C4-2B (cell line): Measurements from ENCODE around the gene SEMA3A.

Source experiments
- H3K27ac ChIP-seq: fragments of 450-650 bp; 2 replicates; pipeline ENCODE4 v1.5.1; 2017
- ZFX ChIP-seq: fragments of 450-650 bp; IDR thresholded peaks from 2 replicates; pipeline ENCODE4 v1.6.1; 2017
- TF ChIP-seq, protein P1 (sequence below): fragments of 450-650 bp; conservative IDR thresholded peaks from 2 replicates; pipeline ENCODE4 v1.5.1; 2017; ENCODE audit warnings: mild to moderate bottlenecking

The SEMA3A gene

DNA sequence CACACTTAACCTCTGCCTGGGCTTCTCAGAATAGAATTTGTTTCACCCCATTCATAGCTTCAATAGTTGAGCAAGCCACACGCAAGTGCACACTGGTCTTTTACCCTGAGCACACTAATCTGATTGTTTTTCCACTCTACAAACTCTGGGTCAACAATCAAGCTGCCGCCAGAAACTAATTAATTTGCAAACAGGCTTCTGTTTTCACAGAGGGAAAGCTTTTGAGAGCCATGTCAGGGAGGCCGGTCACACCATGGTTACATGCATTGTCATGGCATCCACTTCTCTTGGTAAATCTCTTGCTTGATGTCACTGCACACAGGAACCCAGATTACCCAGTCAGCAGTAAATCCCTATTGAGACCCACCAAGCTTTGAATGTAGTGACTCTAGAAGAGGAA is 154.2 kb downstream of the SEMA3A start:
- no peak for TF ChIP-seq ZFX
- TF ChIP-seq, protein P1, sequence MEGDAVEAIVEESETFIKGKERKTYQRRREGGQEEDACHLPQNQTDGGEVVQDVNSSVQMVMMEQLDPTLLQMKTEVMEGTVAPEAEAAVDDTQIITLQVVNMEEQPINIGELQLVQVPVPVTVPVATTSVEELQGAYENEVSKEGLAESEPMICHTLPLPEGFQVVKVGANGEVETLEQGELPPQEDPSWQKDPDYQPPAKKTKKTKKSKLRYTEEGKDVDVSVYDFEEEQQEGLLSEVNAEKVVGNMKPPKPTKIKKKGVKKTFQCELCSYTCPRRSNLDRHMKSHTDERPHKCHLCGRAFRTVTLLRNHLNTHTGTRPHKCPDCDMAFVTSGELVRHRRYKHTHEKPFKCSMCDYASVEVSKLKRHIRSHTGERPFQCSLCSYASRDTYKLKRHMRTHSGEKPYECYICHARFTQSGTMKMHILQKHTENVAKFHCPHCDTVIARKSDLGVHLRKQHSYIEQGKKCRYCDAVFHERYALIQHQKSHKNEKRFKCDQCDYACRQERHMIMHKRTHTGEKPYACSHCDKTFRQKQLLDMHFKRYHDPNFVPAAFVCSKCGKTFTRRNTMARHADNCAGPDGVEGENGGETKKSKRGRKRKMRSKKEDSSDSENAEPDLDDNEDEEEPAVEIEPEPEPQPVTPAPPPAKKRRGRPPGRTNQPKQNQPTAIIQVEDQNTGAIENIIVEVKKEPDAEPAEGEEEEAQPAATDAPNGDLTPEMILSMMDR = no peak
- H3K27ac ChIP-seq = no peak overlapping the region

DNA sequence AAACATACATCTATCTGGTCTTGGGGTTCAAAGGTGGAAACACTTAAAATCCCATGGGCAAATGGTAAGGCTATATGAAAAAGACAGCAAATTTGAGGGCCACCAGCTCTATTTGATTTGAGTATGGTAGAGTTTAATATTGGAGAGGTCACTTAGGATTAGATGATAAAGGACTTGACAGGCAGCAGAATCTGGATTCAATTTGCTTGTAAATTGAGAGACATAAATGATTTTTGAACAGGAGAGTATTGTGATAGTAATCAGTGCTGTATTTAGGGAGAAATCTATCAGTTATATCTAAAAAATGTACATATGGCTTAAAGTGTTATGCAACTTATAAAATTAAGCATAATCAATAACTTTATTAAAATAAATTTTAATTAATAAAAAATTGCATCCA is 155.2 kb downstream of the SEMA3A start:
- H3K27ac ChIP-seq = no peak overlapping the region
- TF ChIP-seq, protein P1 = no peak
- TF ChIP-seq ZFX = no peak

DNA sequence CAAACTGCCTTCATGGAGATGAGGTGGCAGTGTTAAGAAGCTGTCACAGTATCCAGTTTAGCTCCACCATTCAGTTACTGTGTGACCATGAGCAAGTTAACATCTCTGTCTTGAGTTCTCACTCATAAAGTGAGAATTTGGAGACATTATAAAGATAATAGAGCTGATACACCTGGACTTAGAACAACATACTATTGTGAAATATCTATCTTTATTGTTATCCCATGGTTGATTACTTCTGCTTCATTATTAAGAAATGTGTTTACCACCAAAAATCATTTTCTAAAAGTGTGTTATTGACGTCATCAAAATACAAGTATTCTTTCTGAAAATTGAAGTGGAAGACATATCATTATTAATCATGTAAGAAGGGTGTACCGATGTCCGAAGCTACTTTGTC is 166.9 kb downstream of the SEMA3A start:
- H3K27ac ChIP-seq = no peak overlapping the region
- TF ChIP-seq, protein P1 = no peak
- no peak for TF ChIP-seq ZFX

DNA sequence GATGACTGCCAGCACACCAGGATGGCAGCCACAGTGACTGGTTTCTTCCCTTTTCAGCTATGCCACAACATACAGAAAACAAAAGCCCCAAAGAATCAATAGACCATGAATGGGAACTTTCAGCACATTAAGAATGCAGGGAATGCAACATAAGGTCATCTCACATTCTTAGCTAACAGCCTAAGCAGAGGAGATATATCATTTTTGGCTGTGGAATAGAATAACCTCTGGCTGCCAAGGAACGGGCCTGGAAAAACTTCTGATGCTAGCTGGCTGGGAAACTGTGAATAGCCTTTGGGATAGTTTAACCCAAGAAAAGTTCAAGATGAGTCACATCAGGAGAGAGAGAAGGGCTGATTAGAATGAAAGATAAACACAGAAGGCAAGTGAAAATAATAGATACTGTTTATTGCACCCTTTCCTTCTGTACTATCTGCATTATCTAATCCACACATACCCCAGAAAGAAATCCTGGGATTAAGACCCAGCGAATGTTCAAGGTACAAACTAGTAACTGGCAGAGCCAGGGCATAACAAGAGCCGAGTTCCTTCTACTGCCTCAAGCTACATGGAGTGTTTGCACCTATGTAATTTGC is 169.2 kb downstream of the SEMA3A start:
- TF ChIP-seq, protein P1 = no peak
- no peak for TF ChIP-seq ZFX
- H3K27ac ChIP-seq = no peak overlapping the region

DNA sequence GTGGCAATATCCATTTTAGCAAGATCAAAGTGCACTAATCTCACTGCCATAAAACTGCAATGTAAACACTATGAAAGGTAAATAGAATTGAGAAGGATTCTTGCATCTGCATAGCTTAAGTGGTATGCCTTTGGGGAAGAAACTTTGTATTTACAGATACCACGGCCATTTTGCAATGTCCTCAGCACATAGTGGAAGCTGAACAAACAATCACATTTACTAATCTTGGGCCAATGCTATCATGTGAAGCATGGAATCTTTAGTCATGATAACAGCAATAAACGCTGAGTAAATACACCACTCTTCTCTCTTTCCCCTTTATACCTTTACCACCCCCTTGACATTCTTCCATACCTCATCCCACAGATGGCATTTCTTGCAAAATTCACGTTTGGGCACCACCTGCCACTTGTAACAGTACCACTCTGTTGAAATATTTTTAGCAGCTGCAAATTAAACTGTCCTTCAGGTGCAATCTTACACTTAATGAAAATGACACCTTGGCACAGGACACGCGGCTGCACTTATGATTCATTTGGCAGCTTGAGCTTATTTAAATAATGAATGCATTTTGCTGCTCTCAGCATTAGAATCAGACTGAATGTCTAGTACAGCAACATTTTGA is 171.8 kb downstream of the SEMA3A start:
- no peak overlapping the region for H3K27ac ChIP-seq
- TF ChIP-seq, protein P1 = no peak
- no peak for TF ChIP-seq ZFX

DNA sequence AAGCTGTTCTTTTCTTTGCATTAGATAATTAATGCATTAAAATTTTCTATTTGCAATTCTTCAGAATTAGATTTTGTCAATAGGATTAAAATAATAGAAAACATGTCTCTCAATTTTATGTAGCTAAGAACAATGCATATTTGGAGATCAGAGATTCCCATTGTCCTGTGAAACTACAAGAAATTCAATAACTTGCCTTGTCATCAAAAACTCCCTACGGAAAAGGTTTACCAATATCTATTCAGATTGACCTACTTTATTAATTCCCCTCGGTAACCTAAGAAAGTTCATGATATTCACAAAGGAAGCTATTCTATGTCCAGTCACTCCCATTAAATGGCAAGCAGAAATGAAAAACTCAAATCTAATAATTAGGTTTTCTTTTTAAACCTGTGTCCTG is 172.6 kb downstream of the SEMA3A start:
- TF ChIP-seq, protein P1 = no peak
- TF ChIP-seq ZFX = no peak
- H3K27ac ChIP-seq = no peak overlapping the region

DNA sequence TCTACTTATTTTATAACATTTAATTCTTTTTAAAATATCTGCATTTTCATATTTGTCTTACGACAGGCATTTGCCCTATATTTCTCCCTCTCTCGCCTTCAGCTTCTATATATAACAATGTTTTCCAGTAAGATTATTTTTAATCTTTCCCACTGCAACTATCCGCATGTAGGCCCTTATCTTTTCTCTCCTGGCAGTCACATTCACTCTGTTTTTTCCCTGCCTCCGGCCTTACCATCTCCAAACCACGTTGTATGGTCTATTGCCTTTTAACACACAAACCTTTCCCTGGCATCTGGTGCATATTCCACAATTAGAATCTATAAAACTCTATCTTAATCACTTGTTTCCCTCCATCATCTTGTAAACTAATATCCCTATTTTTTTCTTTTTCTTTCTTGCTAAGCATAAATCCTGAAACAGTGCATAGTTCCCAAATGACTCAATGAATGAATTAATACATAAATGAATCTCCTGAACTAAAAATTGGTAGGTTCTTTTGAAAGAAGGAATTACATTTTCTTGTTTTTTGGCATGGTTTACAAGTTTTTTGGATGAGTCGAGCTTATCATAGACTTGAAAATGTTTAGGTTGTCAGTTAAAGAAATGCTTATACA is 173.2 kb downstream of the SEMA3A start:
- no peak overlapping the region for H3K27ac ChIP-seq
- TF ChIP-seq ZFX = no peak
- TF ChIP-seq, protein P1 = no peak
